Bronchus fibroblast of lung (primary cell): Measurements from ENCODE around the gene C17orf113. TPM values are rescaled to one million over a fixed set of nuclear protein-coding genes. Genes with fewer than 3 reads are reported as not detected.

Experiments used
- total RNA-seq: library from RNA; depleted of rRNA; stranded (reverse); fragments of >200 nt; gene quantifications from 2 replicates; pipeline ENCODE4 v1.2.3, GENCODE V29; 2015

The C17orf113 gene
- 0.17 and 0.30 TPM in 2 replicates for total RNA-seq

DNA sequence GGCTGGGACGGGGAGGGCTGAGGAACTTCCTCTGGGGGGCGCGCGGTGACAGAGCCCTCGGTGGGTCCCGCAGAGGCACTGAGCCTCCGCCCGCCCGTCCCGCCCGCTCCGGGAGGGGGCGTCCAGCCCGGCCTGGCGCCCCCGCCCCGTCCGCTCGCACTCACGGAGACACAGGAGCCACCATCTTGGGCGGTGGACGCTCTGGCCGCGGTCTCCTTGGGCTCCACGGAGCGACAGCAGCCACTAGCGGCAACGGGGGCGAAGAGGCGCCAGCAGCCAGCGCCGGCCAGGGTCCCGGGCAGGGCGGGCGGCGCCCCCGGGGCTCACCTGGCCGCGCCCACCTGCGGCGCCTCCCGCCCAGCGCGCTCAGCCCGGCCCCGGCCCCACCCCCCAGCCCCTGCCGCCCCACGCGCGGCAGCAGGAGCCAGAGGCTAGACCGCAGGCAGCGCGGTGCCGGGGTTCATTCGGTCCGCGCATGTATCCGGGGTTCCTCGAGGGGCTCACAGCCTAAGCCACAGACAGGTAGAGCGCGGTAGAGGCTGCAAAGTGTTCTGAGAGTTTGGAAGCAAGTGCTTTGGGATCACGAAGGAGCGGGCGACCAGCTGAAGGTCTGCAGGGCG lies at the start of gene C17orf113:
Gene C17orf113, minus strand, starts transcription at position 209 of the 620 bp plus-strand sequence. CDS start 7,225 bp downstream, outside the sequence.

GRCh38 chr17:42097691-42098631 lies 47.6 kb upstream of the C17orf113 start, which contains the start of gene ZNF385C:
Gene ZNF385C, minus strand, starts transcription at chr17:42098473. Its CDS starts 35,417 bp downstream, at chr17:42063056.

GRCh38 chr17:42019509-42020404 lies 30.6 kb downstream of the C17orf113 start, which contains the start of gene NKIRAS2:
Gene NKIRAS2, plus strand, starts transcription at chr17:42020090. Its CDS starts 1,488 bp downstream, at chr17:42021578.

DNA sequence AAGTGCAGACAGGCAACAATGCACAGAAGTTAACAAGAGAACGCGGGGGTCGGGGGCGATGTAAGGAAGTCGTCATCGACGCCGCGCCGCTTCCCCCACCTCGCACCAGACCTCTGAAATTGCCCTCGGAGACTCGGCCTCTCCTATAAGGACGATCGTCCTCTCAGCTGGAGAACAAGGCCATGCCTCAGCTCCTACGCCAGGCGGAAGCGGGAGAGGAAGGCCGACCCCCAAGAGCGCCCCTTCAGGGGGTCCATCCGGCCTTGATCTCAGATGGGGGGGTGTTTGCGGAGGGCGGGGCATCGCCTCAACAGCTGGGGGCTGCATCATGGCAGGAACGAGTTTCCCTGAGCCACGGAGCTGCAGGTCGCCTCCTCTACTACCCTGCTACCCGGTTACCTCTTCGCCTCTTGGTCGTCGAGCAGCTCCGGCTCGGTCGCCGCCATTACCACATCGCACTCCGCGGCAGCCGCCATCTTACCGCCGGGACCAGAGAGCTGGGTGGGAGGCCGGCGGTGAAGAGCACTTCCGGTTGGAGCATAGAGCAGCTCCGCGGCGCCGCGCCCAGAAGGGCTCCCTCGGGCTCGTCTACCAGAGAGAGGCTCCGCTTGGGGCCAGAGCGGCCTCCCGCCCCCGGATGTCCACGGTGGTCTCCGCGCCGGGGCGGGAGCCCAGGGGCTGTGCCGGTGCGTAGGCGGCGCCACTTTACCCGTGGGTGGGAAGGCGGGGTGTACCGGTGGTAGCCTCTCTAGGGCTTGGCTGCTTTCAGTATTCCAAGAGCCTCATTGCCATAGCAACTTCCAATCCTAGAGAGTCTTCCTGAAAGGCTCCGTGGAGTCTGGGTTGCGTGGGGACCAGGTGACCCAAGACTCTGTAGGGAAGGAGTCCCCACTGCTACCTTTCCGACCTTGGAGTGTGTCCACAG lies 33.2 kb downstream of the C17orf113 start, which contains the start of gene DNAJC7:
Gene DNAJC7, minus strand, starts transcription at position 499 of the 925 bp plus-strand sequence. Its CDS starts 23 bp downstream, at position 476.

Other genes starting within 250 kb of the C17orf113 start
- 48.6 and 53.4 TPM in 2 replicates for gene P3H4, start 238.7 kb downstream of the C17orf113 start, total RNA-seq
- 235 and 246 TPM in 2 replicates for gene FKBP10, start 237.6 kb downstream of the C17orf113 start, total RNA-seq
- gene NT5C3B, start 214.4 kb downstream of the C17orf113 start, total RNA-seq, result 58.7 and 65.0 TPM in 2 replicates
- gene KLHL10, start 212.8 kb downstream of the C17orf113 start, total RNA-seq, result 0.17 TPM in 1 of 2 replicates, not detected in the other
- 10.6 and 11.6 TPM in 2 replicates for gene KLHL11, start 185.2 kb downstream of the C17orf113 start, total RNA-seq
- 445 and 520 TPM in 2 replicates for gene ACLY, start 131.7 kb downstream of the C17orf113 start, total RNA-seq
- 0.45 and 2.0 TPM in 2 replicates for gene ODAD4, start 120.0 kb downstream of the C17orf113 start, total RNA-seq
- gene CNP, start 83.8 kb downstream of the C17orf113 start, total RNA-seq, result 54.5 and 60.2 TPM in 2 replicates
- gene DNAJC7, start 33.2 kb downstream of the C17orf113 start, total RNA-seq, result 49.8 and 51.8 TPM in 2 replicates
- gene NKIRAS2, start 30.5 kb downstream of the C17orf113 start, total RNA-seq, result 40.2 and 41.3 TPM in 2 replicates
- gene ZNF385C, start 47.9 kb upstream of the C17orf113 start, total RNA-seq, result not detected in 2 replicates
- gene DHX58, start 62.1 kb upstream of the C17orf113 start, total RNA-seq, result 4.3 and 5.2 TPM in 2 replicates
- gene KAT2A, start 70.8 kb upstream of the C17orf113 start, total RNA-seq, result 9.8 and 14.6 TPM in 2 replicates
- gene HSPB9, start 72.2 kb upstream of the C17orf113 start, total RNA-seq, result not detected in 2 replicates
- 122 and 133 TPM in 2 replicates for gene RAB5C, start 104.4 kb upstream of the C17orf113 start, total RNA-seq
- under 0.01 TPM in 1 of 2 replicates, not detected in the other for gene KCNH4, start 130.5 kb upstream of the C17orf113 start, total RNA-seq
- not detected in 2 replicates for gene HCRT, start 134.9 kb upstream of the C17orf113 start, total RNA-seq
- gene GHDC, start 143.9 kb upstream of the C17orf113 start, total RNA-seq, result 8.2 and 10.1 TPM in 2 replicates
- gene STAT5B, start 225.8 kb upstream of the C17orf113 start, total RNA-seq, result 12.5 and 14.1 TPM in 2 replicates
- 6.4 and 11.8 TPM in 2 replicates for gene STAT5A, start 237.9 kb upstream of the C17orf113 start, total RNA-seq